HEK293 (cell line): ENCODE data around the gene KRT74.

Experiments
- CTCF ChIA-PET: fragments of 350-600 bp; formaldehyde crosslinking; extraction: SDS; loops from one replicate; lab custom pipeline; 2021; ENCODE audit warnings: antibody characterized with exemption; lab: Yijun Ruan, JAX
- POLR2A ChIA-PET: fragments of 300-600 bp; formaldehyde crosslinking; extraction: SDS; loops from one replicate; lab custom pipeline; 2020; ENCODE audit warnings: antibody characterized with exemption, inconsistent platforms; lab: Yijun Ruan, JAX
- H3K27ac ChIP-seq: fragments of 200-500 bp; sonication (Bioruptor generic); 2 replicates; pipeline ENCODE4 v1.5.1; 2014; ENCODE audit warnings: low read depth, low read length, control low read depth, inconsistent platforms; ENCODE audit errors: extremely low read depth
- H3K36me3 ChIP-seq, 2 experiments: fragments of 200-500 bp in 1 of 2; sonication (Bioruptor generic) in 1 of 2; 1 replicate in 1 of 2; 2 replicates in 1 of 2; pipeline ENCODE4 v1.5.1; 2014 to 2017; ENCODE audit warnings: inconsistent platforms in 2 of 2, low read length in 2 of 2; ENCODE audit not compliant: control insufficient read depth in 2 of 2, insufficient read depth in 1 of 2
- H3K4me1 ChIP-seq: fragments of 200-500 bp; sonication (Bioruptor generic); 2 replicates; pipeline ENCODE4 v1.5.1; 2014; ENCODE audit warnings: mild to moderate bottlenecking, low read length, inconsistent platforms; ENCODE audit not compliant: control insufficient read depth, insufficient read depth
- H3K4me3 ChIP-seq: 2 replicates; pipeline ENCODE4 v1.5.1; 2011; ENCODE audit warnings: low read depth, mild to moderate bottlenecking, control low read depth, low read length, moderate library complexity
- H3K9me3 ChIP-seq: fragments of 200-500 bp; sonication (Bioruptor generic); 2 replicates; pipeline ENCODE4 v1.5.1; 2014; ENCODE audit warnings: low read depth, low read length, inconsistent platforms; ENCODE audit not compliant: control insufficient read depth, insufficient read depth
- PRDM1 ChIP-seq: fragments of 450-650 bp; formaldehyde crosslinking; IDR thresholded peaks from 2 replicates; pipeline ENCODE4; 2016; ENCODE audit warnings: missing biosample characterization, missing genetic modification characterization
- ZNF214 ChIP-seq: fragments of 450-650 bp; formaldehyde crosslinking; IDR thresholded peaks from 2 replicates; pipeline ENCODE4 v1.5.1; 2017; ENCODE audit warnings: missing biosample characterization, mild to moderate bottlenecking, missing genetic modification characterization, borderline replicate concordance
- ZNF433 ChIP-seq: fragments of 450-650 bp; formaldehyde crosslinking; IDR thresholded peaks from 2 replicates; pipeline ENCODE4 v1.5.1; 2016; ENCODE audit warnings: missing biosample characterization, missing genetic modification characterization, low read depth
- TF ChIP-seq, protein P1 (sequence below): fragments of 450-650 bp; formaldehyde crosslinking; IDR thresholded peaks from 2 replicates; pipeline ENCODE4 v1.5.1; 2016; ENCODE audit warnings: missing biosample characterization, missing genetic modification characterization, borderline replicate concordance
- TF ChIP-seq, protein P2 (sequence below): fragments of 450-650 bp; formaldehyde crosslinking; IDR thresholded peaks from 2 replicates; pipeline ENCODE4 v1.5.1; 2016; ENCODE audit warnings: missing biosample characterization, missing genetic modification characterization, borderline replicate concordance
- TF ChIP-seq, protein P3 (sequence below): fragments of 450-650 bp; formaldehyde crosslinking; IDR thresholded peaks from 2 replicates; pipeline ENCODE4 v1.5.1; 2016; ENCODE audit warnings: missing biosample characterization, missing genetic modification characterization
- TF ChIP-seq, protein P4 (sequence below): fragments of 450-650 bp; formaldehyde crosslinking; IDR thresholded peaks from 2 replicates; pipeline ENCODE4 v1.5.1; 2016; ENCODE audit warnings: missing biosample characterization, missing genetic modification characterization, low read depth
- TF ChIP-seq, protein P5 (sequence below): fragments of 450-650 bp; formaldehyde crosslinking; IDR thresholded peaks from 2 replicates; pipeline ENCODE4 v1.5.1; 2016; ENCODE audit warnings: missing biosample characterization, missing genetic modification characterization
- TF ChIP-seq, protein P6 (sequence below): fragments of 450-650 bp; formaldehyde crosslinking; IDR thresholded peaks from 2 replicates; pipeline ENCODE4; 2016; ENCODE audit warnings: missing biosample characterization, missing genetic modification characterization

Gene KRT74

DNA sequence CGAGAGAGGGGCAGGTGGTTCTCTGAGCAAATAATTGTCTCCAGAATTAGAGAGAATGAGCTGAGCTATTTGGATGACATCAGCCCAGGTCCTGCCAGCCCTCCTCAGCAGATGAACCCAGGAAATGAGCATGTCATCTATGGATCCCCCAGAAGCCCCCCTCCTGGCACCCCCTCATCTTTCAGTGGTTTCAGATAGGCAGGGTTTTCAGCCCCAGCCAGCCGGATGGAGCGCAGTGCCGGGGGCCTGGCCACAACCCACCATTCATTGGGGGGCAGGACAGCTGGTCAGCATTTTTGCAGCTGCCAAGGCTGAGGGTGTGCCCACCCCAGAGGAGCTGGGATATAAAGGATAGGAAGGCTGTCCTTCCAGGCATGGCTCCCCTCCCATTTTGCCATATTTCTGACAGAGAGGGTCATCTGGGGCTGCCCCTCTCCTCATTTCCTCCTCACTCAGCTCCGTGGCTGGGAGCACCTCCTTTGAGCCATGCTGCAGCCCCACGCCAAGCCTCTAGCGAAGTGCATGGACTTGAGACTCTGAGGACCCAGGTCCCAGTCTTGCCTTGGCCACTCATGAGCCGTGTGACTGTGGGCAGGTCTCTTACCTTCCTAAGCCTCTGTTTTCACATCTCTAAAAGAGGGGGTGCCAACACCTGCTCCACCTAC lies 14.7 kb downstream of the KRT74 start (continued):
- TF ChIP-seq, protein P1, sequence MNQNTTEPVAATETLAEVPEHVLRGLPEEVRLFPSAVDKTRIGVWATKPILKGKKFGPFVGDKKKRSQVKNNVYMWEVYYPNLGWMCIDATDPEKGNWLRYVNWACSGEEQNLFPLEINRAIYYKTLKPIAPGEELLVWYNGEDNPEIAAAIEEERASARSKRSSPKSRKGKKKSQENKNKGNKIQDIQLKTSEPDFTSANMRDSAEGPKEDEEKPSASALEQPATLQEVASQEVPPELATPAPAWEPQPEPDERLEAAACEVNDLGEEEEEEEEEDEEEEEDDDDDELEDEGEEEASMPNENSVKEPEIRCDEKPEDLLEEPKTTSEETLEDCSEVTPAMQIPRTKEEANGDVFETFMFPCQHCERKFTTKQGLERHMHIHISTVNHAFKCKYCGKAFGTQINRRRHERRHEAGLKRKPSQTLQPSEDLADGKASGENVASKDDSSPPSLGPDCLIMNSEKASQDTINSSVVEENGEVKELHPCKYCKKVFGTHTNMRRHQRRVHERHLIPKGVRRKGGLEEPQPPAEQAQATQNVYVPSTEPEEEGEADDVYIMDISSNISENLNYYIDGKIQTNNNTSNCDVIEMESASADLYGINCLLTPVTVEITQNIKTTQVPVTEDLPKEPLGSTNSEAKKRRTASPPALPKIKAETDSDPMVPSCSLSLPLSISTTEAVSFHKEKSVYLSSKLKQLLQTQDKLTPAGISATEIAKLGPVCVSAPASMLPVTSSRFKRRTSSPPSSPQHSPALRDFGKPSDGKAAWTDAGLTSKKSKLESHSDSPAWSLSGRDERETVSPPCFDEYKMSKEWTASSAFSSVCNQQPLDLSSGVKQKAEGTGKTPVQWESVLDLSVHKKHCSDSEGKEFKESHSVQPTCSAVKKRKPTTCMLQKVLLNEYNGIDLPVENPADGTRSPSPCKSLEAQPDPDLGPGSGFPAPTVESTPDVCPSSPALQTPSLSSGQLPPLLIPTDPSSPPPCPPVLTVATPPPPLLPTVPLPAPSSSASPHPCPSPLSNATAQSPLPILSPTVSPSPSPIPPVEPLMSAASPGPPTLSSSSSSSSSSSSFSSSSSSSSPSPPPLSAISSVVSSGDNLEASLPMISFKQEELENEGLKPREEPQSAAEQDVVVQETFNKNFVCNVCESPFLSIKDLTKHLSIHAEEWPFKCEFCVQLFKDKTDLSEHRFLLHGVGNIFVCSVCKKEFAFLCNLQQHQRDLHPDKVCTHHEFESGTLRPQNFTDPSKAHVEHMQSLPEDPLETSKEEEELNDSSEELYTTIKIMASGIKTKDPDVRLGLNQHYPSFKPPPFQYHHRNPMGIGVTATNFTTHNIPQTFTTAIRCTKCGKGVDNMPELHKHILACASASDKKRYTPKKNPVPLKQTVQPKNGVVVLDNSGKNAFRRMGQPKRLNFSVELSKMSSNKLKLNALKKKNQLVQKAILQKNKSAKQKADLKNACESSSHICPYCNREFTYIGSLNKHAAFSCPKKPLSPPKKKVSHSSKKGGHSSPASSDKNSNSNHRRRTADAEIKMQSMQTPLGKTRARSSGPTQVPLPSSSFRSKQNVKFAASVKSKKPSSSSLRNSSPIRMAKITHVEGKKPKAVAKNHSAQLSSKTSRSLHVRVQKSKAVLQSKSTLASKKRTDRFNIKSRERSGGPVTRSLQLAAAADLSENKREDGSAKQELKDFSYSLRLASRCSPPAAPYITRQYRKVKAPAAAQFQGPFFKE, result no peak

DNA sequence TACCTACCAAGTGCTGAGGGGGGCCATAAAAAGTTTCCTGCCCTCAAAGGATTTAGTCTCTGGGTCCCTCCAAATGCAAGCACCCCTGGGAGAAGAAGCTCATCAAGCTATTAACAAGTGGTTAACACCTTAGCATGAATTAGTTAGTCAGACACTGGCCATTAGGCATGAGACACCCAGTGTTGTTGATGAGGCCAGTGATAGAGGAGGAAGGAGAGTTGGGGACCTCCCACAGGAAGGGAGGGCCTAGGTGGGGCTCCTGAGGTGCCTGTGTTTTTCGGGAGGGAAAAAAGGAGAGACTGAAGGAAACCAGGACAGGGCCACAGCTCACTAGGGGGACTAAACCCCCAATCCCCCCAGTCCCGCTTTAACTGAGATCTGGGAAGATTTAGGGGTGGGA lies 16.2 kb downstream of the KRT74 start:
- POLR2A ChIA-PET, result no interaction called here
- H3K4me3 ChIP-seq, result no peak overlapping the region
- no peaks in the 10 kb centered on the region for H3K4me1 ChIP-seq
- TF ChIP-seq, protein P2, sequence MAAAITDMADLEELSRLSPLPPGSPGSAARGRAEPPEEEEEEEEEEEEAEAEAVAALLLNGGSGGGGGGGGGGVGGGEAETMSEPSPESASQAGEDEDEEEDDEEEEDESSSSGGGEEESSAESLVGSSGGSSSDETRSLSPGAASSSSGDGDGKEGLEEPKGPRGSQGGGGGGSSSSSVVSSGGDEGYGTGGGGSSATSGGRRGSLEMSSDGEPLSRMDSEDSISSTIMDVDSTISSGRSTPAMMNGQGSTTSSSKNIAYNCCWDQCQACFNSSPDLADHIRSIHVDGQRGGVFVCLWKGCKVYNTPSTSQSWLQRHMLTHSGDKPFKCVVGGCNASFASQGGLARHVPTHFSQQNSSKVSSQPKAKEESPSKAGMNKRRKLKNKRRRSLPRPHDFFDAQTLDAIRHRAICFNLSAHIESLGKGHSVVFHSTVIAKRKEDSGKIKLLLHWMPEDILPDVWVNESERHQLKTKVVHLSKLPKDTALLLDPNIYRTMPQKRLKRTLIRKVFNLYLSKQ (tag by site-specific recombination), result no peak
- no peak for TF ChIP-seq ZNF214 (tag by site-specific recombination)
- TF ChIP-seq, protein P3, sequence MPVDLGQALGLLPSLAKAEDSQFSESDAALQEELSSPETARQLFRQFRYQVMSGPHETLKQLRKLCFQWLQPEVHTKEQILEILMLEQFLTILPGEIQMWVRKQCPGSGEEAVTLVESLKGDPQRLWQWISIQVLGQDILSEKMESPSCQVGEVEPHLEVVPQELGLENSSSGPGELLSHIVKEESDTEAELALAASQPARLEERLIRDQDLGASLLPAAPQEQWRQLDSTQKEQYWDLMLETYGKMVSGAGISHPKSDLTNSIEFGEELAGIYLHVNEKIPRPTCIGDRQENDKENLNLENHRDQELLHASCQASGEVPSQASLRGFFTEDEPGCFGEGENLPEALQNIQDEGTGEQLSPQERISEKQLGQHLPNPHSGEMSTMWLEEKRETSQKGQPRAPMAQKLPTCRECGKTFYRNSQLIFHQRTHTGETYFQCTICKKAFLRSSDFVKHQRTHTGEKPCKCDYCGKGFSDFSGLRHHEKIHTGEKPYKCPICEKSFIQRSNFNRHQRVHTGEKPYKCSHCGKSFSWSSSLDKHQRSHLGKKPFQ (tag by site-specific recombination), result no peak
- no peak for TF ChIP-seq ZNF433 (tag by site-specific recombination)
- TF ChIP-seq, protein P4, sequence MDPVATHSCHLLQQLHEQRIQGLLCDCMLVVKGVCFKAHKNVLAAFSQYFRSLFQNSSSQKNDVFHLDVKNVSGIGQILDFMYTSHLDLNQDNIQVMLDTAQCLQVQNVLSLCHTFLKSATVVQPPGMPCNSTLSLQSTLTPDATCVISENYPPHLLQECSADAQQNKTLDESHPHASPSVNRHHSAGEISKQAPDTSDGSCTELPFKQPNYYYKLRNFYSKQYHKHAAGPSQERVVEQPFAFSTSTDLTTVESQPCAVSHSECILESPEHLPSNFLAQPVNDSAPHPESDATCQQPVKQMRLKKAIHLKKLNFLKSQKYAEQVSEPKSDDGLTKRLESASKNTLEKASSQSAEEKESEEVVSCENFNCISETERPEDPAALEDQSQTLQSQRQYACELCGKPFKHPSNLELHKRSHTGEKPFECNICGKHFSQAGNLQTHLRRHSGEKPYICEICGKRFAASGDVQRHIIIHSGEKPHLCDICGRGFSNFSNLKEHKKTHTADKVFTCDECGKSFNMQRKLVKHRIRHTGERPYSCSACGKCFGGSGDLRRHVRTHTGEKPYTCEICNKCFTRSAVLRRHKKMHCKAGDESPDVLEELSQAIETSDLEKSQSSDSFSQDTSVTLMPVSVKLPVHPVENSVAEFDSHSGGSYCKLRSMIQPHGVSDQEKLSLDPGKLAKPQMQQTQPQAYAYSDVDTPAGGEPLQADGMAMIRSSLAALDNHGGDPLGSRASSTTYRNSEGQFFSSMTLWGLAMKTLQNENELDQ (tag by site-specific recombination), result no peak
- TF ChIP-seq, protein P5, sequence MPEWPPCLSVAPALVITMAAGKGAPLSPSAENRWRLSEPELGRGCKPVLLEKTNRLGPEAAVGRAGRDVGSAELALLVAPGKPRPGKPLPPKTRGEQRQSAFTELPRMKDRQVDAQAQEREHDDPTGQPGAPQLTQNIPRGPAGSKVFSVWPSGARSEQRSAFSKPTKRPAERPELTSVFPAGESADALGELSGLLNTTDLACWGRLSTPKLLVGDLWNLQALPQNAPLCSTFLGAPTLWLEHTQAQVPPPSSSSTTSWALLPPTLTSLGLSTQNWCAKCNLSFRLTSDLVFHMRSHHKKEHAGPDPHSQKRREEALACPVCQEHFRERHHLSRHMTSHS (tag by site-specific recombination), result no peak
- TF ChIP-seq PRDM1 (tag by site-specific recombination), result no peak
- TF ChIP-seq, protein P6, sequence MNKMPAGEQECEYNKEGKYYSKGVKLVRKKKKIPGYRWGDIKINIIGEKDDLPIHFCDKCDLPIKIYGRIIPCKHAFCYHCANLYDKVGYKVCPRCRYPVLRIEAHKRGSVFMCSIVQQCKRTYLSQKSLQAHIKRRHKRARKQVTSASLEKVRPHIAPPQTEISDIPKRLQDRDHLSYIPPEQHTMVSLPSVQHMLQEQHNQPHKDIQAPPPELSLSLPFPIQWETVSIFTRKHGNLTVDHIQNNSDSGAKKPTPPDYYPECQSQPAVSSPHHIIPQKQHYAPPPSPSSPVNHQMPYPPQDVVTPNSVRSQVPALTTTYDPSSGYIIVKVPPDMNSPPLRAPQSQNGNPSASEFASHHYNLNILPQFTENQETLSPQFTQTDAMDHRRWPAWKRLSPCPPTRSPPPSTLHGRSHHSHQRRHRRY (tag by site-specific recombination), result no peak
- H3K27ac ChIP-seq, result no peak overlapping the region
- H3K36me3 ChIP-seq, result no peaks in the 10 kb centered on the region
- H3K9me3 ChIP-seq, result no peaks in the 10 kb centered on the region
- CTCF ChIA-PET, result interaction anchor here (0.6 to 0.9 kb wide), 4 partner anchors 9 to 441 kb away, joined by 3 read pairs; no protein-coding TSS in a partner anchor
